Spleen (tissue), 11 donors: ENCODE results near the gene ENPP6. TPM values are rescaled to one million over a fixed set of nuclear protein-coding genes. Genes with fewer than 3 reads are reported as not detected.

Experiments
- DNase-seq: peaks from one replicate; pipeline ENCODE4 v3.0.0-alpha.2; 2020
- H3K27ac ChIP-seq, 8 donors: fragments of 200-600 bp; sonication (generic) in 7 of 8; 1 replicate in 4 of 8; 2 replicates in 4 of 8; pipeline versions ENCODE4 v1.5.0 to v1.8.0; 2016 to 2021; ENCODE audit warnings: inconsistent platforms in 4 of 8, mild to moderate bottlenecking in 4 of 8, moderate library complexity in 1 of 8
- H3K27me3 ChIP-seq, 7 donors: fragments of 200-600 bp; sonication (generic) in 6 of 7; replicated peaks in 1 of 7; 1 replicate in 4 of 7; 2 replicates in 3 of 7; pipeline versions ENCODE4 v1.5.0 to v1.8.0; 2016 to 2021; ENCODE audit warnings: inconsistent platforms in 3 of 7, mild to moderate bottlenecking in 1 of 7
- H3K36me3 ChIP-seq, 6 donors: fragments of 200-600 bp; sonication (generic) in 5 of 6; 1 replicate in 4 of 6; 2 replicates in 2 of 6; pipeline versions ENCODE4 v1.5.0 to v1.8.0; 2016 to 2021; ENCODE audit warnings: inconsistent platforms in 2 of 6
- H3K4me1 ChIP-seq, 6 donors: fragments of 200-600 bp; sonication (generic) in 5 of 6; 1 replicate in 3 of 6; 2 replicates in 3 of 6; pipeline versions ENCODE4 v1.5.0 to v1.8.0; 2016 to 2021; ENCODE audit warnings: inconsistent platforms in 3 of 6
- H3K4me3 ChIP-seq, 8 donors: fragments of 200-600 bp; sonication (generic) in 7 of 8; 1 replicate in 4 of 8; 2 replicates in 4 of 8; pipeline versions ENCODE4 v1.5.0 to v1.8.0; 2016 to 2021; ENCODE audit warnings: inconsistent platforms in 4 of 8, mild to moderate bottlenecking in 4 of 8, moderate library complexity in 2 of 8
- H3K9me3 ChIP-seq, 8 donors: fragments of 200-600 bp; sonication (generic) in 7 of 8; 1 replicate in 4 of 8; 2 replicates in 4 of 8; pipeline versions ENCODE4 v1.5.0 to v1.8.0; 2016 to 2021; ENCODE audit warnings: inconsistent platforms in 4 of 8
- POLR2A ChIP-seq, 3 donors: fragments of 450-650 bp; IDR thresholded peaks; one replicate each; pipeline ENCODE4 v1.5.1; 2017; ENCODE audit warnings: antibody characterized with exemption in 3 of 3, mild to moderate bottlenecking in 1 of 3
- POLR2AphosphoS5 ChIP-seq, 3 donors: sonication (generic); formaldehyde crosslinking; IDR thresholded peaks; one replicate each; pipeline ENCODE4 v1.5.1; 2017; ENCODE audit warnings: antibody characterized with exemption in 3 of 3
- WGBS, 5 donors: extraction: QIAGEN DNeasy Blood & Tissue Kit in 3 of 5; methylation state at CpG; one replicate each; pipeline versions ENCODE4 v1.1.5 to v1.1.7; 2013 to 2018; 5-methylcytosine and 5-hydroxymethylcytosine counted together
- intact Hi-C: fragments of 100-400 bp; cut with DNase I; formaldehyde crosslinking; loops from one replicate; pipeline ENCODE4 v1.15.0; 2023; ENCODE audit warnings: low total_unique reads
- polyA plus RNA-seq, 3 donors: library from polyadenylated mRNA; stranded (reverse); fragments of 200-250 nt; gene quantifications; one replicate each; pipeline ENCODE4 v1.2.1, GENCODE V29; 2013
- total RNA-seq, 7 donors: library from RNA; depleted of rRNA in 3 of 7; stranded (reverse); fragments of >200 nt in 3 of 7; fragmentation: NEBNext Ultra II Directional in 4 of 7; extraction: Animal tissue kit (Norgen Biotek cat#: 25700) in 4 of 7; gene quantifications; one replicate each; pipeline versions ENCODE4 v1.1.0 to v1.2.1, GENCODE V29; 2016 to 2021
- TF ChIP-seq, protein P1 (sequence below), 11 experiments: fragments of 200-600 bp in 7 of 11; fragments of 450-650 bp in 4 of 11; sonication (generic) in 4 of 11; IDR thresholded peaks in 8 of 11; conservative IDR thresholded peaks in 3 of 11; 1 replicate in 7 of 11; 2 replicates in 4 of 11; pipeline versions ENCODE4 v1.4.0 to v1.8.0; 2016 to 2021; ENCODE audit warnings: antibody characterized with exemption in 11 of 11, inconsistent platforms in 4 of 11, mild to moderate bottlenecking in 1 of 11
- donor health status: healthy with polysubstance abuse.
- donor health status: DM: no; HTN: no; CAD: no; lungs with moderate emphysema.
- donor health status: DM: no; HTN: no; CAD: no.
- donor health status: Bipolar disorder and iron deficiency.
- donor health status: healthy.
- donor health status: DM: no; HTN: no; CAD: no.
- donor health status: DM: yes; HTN: yes; CAD: no.

The ENPP6 gene
- total and polyA plus RNA-seq, 10 donors = 0.23 to 2.4 (median 1.1) TPM

DNA sequence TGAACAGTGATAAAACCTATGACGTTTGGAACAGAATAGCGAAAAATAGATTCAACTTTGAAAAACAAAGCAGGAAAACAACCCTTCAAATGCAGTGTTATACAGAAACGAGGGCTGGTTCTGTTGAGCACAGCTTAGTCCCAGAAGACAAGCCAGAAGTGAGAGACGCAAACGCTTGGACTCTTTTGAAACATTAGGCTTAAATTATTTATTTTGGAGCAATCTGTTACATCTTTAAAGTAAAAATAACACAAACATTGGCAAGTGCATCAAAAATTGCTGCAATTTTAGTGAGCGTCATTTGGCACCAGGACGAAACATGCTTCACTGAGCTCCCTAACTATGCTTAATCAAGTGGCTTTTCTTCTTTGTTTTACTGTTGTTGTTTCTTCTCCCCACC, 63.5 kb downstream of the ENPP6 start:
- Histone ChIP-seq H3K4me1 (peaks cover 0 to under 1% (median 0%) of the 10 kb centered on the region in 6 donors), H3K27me3 (peaks cover 0 to 14% (median 0%) of the 10 kb centered on the region in 7 donors), H3K36me3 (no peaks in the 10 kb centered on the region), H3K9me3 (no peaks in the 10 kb centered on the region), H3K27ac (no peak overlapping the region), H3K4me3 (no peak overlapping the region)
- 77 to 87% (median 82%) methylated on average over 7 of the region's 7 CpGs for WGBS, 5 donors
- TF ChIP-seq POLR2A (IDR thresholded peaks at IDR 0.05) (no peak), POLR2AphosphoS5 (IDR thresholded peaks at IDR 0.05) (no peak)
- TF ChIP-seq, protein P1, sequence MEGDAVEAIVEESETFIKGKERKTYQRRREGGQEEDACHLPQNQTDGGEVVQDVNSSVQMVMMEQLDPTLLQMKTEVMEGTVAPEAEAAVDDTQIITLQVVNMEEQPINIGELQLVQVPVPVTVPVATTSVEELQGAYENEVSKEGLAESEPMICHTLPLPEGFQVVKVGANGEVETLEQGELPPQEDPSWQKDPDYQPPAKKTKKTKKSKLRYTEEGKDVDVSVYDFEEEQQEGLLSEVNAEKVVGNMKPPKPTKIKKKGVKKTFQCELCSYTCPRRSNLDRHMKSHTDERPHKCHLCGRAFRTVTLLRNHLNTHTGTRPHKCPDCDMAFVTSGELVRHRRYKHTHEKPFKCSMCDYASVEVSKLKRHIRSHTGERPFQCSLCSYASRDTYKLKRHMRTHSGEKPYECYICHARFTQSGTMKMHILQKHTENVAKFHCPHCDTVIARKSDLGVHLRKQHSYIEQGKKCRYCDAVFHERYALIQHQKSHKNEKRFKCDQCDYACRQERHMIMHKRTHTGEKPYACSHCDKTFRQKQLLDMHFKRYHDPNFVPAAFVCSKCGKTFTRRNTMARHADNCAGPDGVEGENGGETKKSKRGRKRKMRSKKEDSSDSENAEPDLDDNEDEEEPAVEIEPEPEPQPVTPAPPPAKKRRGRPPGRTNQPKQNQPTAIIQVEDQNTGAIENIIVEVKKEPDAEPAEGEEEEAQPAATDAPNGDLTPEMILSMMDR (IDR thresholded peaks at IDR 0.05 in 8 of 11, conservative IDR thresholded peaks at IDR 0.05 in 3 of 11) = no peak
- DNase-seq = no peak
- intact Hi-C loops = no loop called here

DNA sequence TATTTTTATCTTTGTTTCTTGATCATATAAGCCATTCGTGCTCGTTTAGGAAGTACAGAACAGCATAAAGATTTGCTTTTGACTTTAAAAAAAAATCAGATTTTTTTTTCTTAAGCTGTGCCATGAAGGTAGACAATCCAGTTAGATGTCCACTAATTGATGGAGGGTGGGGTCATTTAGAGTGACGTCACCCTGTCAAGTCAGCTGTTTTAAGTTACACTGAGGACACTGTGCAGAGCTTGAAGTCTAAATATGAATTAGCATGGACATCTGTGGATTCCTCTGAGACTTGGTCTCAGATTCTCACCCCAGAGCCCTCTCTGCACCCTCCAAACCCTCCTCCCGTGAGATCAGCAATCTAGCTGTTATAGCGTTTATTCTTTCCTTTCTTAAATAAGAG, 63.9 kb downstream of the ENPP6 start:
- intact Hi-C loops = no loop called here
- Histone ChIP-seq H3K36me3 (no peaks in the 10 kb centered on the region), H3K27ac (no peak overlapping the region), H3K9me3 (no peaks in the 10 kb centered on the region), H3K27me3 (peaks cover 0 to 14% (median 0%) of the 10 kb centered on the region in 7 donors), H3K4me3 (no peak overlapping the region), H3K4me1 (peaks cover 0 to 5% (median 0%) of the 10 kb centered on the region in 6 donors)
- WGBS, 5 donors = 83 to 90% (median 87%) methylated on average over 5 of the region's 5 CpGs
- TF ChIP-seq POLR2A (IDR thresholded peaks at IDR 0.05) (no peak), POLR2AphosphoS5 (IDR thresholded peaks at IDR 0.05) (no peak)
- TF ChIP-seq, protein P1 (IDR thresholded peaks at IDR 0.05 in 8 of 11, conservative IDR thresholded peaks at IDR 0.05 in 3 of 11) = no peak
- DNase-seq = no peak

DNA sequence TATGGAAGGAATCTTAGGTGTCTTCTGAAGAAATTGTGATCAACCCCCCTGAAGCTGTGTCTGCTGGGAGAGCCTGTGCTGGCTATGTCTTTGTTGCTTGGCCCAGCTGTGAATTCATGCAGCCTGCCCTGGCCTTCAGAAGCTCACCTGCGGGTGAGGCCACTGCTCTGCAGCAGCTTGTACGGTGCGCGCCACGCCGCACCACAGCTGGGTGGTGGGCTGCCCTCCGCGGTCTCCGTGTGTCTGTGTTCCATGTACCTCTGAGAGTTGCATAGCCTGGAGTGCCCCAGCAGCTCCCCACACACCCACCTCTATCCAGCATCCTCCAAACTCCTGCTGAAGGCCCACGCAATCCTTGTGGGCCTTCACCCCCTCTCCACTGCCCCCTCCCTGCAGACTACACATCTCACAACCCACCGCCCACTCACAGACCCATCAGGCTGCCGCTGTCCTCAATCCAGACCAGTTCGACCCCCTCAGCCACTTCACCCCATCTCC, 65.6 kb downstream of the ENPP6 start:
- no peak for DNase-seq
- intact Hi-C loops = no loop called here
- Histone ChIP-seq H3K4me1 (peaks cover 0 to 16% (median 3%) of the 10 kb centered on the region in 6 donors), H3K27ac (no peak overlapping the region), H3K27me3 (peaks cover 0 to 8% (median 0%) of the 10 kb centered on the region in 7 donors), H3K36me3 (no peaks in the 10 kb centered on the region), H3K9me3 (no peaks in the 10 kb centered on the region), H3K4me3 (no peak overlapping the region)
- WGBS, 5 donors = 87 to 94% (median 90%) methylated on average over 7 to 13 of the region's 13 CpGs
- TF ChIP-seq, protein P1 (IDR thresholded peaks at IDR 0.05 in 8 of 11, conservative IDR thresholded peaks at IDR 0.05 in 3 of 11) = no peak
- TF ChIP-seq POLR2AphosphoS5 (IDR thresholded peaks at IDR 0.05) (no peak), POLR2A (IDR thresholded peaks at IDR 0.05) (no peak)

DNA sequence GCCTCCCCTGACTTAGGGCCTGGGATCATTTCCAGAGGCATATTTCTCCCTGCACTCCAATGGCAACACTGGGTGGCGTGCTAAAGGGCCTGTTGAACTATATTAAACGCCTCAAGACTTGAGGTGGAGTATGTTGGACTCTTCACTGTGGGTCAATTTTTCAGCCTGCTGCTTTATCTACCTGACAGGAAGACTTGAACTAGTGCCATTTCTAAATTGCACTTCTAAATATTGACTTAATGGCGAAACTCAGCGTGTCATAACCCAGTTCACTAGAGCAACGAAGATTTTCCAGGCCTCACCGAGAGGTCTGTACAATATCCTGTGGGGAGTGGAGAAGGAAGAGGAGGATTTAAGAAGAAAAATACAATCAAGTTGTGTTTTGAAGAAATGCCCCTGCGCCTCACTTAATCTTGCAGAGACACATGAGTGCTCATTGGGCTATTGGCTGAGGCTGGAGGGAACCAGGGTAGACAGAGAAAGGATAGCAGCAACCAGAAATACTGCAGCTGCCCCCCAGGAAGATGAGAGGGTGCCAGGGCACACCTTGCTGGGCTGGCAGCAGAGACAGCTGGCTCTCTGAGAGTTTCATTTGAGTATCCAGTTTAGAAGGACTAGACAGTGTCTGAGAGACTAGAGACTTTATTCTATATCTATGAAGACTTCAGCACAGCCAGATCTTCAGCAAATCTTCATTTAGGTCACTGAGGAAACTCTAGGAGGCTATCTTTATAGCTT, 67.4 kb downstream of the ENPP6 start:
- H3K36me3 ChIP-seq = no peaks in the 10 kb centered on the region
- peaks cover 0 to 16% (median 3%) of the 10 kb centered on the region in 6 donors for H3K4me1 ChIP-seq
- peaks cover 0 to 8% (median 0%) of the 10 kb centered on the region in 7 donors for H3K27me3 ChIP-seq
- no peak overlapping the region for H3K27ac ChIP-seq
- no peaks in the 10 kb centered on the region for H3K9me3 ChIP-seq
- H3K4me3 ChIP-seq = no peak overlapping the region
- DNase-seq = no peak
- 67 to 90% (median 80%) methylated on average over 7 of the region's 7 CpGs for WGBS, 5 donors
- TF ChIP-seq POLR2AphosphoS5 (IDR thresholded peaks at IDR 0.05) (no peak), POLR2A (IDR thresholded peaks at IDR 0.05) (no peak)
- TF ChIP-seq, protein P1 (IDR thresholded peaks at IDR 0.05 in 8 of 11, conservative IDR thresholded peaks at IDR 0.05 in 3 of 11) = no peak
- intact Hi-C loops = no loop called here
